SIG-M5 (cell line): ENCODE data around the gene TRIM50.
"Not testable (repeated sequence)": the region's sequence is repeated elsewhere in the genome, so short reads cannot be mapped to it uniquely, and the experiment has no call there.

Source experiments
- DNase-seq: peaks from one replicate; lab custom pipeline; 2025; lab: John Stamatoyannopoulos, UW

Gene TRIM50

GRCh38 chr7:73314271-73314670 is 13.6 kb downstream of the TRIM50 start:
- DNase-seq: no peak

DNA sequence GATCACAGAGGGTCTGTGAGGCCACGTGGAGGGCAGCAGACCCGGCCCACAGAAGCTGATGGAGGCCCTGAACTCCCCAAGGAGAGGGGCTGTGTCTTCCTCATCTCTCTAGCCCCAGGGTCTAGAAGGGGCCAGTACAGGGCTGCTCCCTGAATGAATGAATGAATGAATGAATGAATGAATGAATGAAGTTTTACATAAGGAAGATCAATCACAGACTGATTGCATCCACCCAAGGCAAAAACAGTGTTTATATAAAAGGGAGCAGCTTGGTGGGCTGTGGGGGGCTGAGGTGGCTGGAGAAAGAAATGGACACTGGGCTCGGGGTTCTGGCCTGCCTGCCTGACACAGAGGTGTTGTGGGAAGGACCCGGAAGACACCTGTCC is 14.4 kb downstream of the TRIM50 start:
- no peak for DNase-seq

DNA sequence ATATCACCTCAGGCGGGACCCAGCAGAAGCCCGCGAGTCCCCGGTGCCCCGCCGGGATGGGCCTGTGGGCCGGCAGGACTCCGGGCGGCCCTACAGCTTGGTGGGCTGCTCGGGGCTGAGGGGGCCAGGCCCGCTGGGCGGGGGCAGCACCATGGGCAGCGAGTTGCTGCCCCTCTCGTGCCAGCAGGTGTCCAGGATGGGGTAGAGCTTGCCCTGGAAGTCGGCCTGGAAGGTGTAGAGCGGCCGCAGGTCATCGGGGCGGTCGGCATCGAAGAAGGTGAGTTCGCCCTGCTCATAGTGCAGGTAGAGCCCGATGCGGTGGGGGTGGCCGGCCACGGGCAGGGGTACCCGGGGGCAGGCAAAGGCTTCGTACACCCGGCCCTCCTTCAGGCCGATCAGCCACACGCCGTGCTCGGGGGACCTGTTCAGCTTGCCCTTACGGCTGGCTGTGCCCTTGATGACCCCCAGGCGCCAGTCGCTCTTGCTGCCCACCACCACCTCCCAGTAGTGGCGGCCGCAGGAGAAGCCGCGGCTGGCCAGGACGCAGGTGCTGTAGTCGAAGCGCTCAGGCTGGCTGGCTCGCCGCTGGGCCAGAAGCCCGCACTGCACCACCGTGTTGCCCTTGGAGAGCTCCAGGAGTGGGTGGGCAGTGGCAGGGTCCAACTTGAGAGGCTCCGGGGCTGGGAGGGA is 14.9 kb downstream of the TRIM50 start:
- DNase-seq: no peak

DNA sequence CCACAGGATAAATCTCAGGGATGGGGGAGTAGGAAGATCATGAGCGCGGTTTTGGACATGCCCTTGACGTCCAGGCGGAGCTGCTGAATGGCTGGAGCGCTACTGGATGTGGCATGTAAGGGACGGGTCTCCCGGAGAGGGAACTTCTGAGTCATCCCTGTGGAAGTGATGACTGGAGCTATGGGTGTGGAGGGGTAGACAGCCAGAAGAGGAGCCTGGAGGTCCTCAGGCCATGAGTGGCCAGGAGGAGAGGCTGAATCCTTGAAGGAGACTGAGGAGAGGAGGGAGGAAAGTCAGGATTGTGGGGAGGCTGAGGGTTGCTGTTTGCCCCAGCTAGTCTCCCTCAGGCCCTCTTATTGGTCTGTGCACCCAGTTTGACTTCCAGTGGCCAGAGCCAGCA is 16.5 kb downstream of the TRIM50 start:
- not testable (repeated sequence) for DNase-seq

DNA sequence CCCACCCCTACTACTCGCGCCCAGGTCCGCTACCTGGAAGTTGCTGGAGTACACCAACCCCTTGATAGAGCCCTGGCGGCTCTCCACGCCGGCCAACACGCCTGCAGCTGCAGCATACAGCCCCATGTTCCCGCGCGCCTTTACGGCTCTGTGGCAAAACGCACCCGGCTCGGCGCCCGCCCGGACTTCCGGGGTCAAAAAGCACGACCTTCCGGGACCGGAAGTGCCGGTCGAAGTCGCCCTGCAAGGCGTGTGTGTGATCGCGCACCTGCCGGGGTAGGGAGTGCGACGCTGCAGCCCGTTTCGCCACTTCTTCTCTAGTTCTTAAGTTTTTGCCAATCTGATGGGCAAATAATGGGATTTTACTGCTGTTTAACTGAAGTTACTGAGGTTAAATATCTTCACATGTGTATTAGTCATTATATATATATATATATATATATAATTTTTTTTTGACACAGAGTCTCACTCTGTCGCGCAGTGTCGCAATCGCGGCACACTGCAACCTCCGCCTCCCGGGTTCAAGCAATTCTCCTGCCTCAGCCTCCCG is 19.1 kb downstream of the TRIM50 start, which contains the start of gene NSUN5:
NSUN5 (minus strand) TSS at position 162 of the 550 bp plus-strand sequence; CDS start at position 126, 36 bp downstream.
- DNase-seq: peak; percentile 29

GRCh38 chr7:73308074-73308664 is 19.7 kb downstream of the TRIM50 start:
- no peak for DNase-seq

- no peak for DNase-seq
These were observed 20.4 kb downstream of the TRIM50 start for GRCh38 chr7:73307436-73307835.

- DNase-seq: not testable (repeated sequence)
These were observed 23.1 kb downstream of the TRIM50 start for GRCh38 chr7:73304612-73305387.

GRCh38 chr7:73304071-73304470 is 23.8 kb downstream of the TRIM50 start:
- DNase-seq: no peak

DNA sequence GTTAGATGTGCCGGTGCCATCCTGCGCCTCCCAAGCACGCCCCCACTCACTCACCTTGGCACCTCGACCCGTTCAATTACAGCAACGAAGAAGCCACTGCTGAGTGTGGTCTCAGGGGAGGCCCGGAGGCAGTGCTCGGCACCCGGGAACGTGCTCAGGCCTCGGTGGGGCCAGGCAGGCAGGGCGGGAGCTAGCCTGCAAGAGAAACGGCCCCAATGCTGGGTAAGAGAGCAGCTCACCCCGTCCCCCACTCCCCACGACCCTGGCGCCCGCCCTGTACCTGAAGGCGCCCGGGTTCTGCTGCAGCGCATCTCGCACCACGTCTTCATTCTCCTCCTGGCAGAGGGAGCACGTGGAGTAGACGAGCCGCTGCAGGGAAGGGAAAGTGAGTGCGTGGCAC is 24.3 kb downstream of the TRIM50 start:
- DNase-seq: no peak

DNA sequence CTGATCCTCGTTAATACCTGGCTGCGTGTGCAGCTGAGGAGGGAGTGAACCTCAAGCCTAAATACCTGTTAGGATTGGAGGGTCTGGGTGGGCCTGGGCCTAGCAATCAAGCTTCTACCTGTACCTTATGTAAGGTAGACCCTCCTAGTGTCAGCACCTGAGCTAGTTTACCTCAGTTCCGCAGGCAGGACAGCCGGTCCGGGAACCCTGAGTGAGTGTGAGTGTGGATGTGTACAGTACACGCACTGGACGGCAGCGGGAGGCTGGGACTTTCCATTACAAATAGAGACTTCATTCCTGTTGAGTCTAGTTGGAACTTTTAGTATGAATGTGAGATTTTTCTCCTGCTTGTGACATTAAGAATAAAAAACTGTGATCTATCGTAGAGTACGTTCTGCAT is 25.0 kb downstream of the TRIM50 start:
- DNase-seq: not testable (repeated sequence)

- not testable (repeated sequence) for DNase-seq
These were observed 26.8 kb downstream of the TRIM50 start for GRCh38 chr7:73301108-73301507.

GRCh38 chr7:73299812-73300211 is 28.1 kb downstream of the TRIM50 start:
- DNase-seq: not testable (repeated sequence)

DNA sequence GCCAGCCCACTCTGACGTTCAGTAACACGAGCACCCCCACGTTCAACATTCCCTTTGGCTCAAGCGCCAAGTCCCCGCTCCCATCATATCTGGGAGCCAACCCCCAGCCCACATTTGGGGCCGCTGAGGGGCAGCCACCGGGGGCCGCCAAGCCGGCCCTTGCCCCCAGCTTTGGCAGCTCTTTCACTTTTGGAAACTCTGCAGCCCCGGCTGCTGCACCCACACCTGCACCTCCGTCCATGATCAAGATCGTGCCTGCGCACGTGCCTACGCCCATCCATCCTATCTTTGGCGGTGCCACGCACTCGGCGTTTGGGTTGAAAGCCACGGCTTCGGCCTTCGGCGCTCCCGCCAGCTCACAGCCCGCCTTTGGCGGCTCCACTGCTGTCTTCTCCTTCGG is 30.2 kb downstream of the TRIM50 start:
- not testable (repeated sequence) for DNase-seq

GRCh38 chr7:73297235-73297634 is 30.6 kb downstream of the TRIM50 start:
- not testable (repeated sequence) for DNase-seq

- DNase-seq: not testable (repeated sequence)
These were observed 50.7 kb downstream of the TRIM50 start for GRCh38 chr7:73277210-73277609.

GRCh38 chr7:73267813-73268212 is 60.1 kb downstream of the TRIM50 start:
- not testable (repeated sequence) for DNase-seq

- not testable (repeated sequence) for DNase-seq
These were observed 61.0 kb downstream of the TRIM50 start for GRCh38 chr7:73266719-73267368.
